Stomach (tissue), 4 donors: ENCODE measurements around the gene BANP.

Source experiments
- POLR2AphosphoS5 ChIP-seq, 3 donors: sonication (generic); formaldehyde crosslinking; IDR thresholded peaks; one replicate each; pipeline ENCODE4 v1.6.1; 2016; ENCODE audit warnings: antibody characterized with exemption in 3 of 3
- TF ChIP-seq, protein P1 (sequence below), 7 experiments: fragments of 450-650 bp in 4 of 7; fragments of 200-600 bp in 3 of 7; sonication (generic) in 3 of 7; IDR thresholded peaks; one replicate each; pipeline ENCODE4 v1.5.1; 2016 to 2019; ENCODE audit warnings: antibody characterized with exemption in 7 of 7, control low read depth in 2 of 7, mild to moderate bottlenecking in 1 of 7

DNA sequence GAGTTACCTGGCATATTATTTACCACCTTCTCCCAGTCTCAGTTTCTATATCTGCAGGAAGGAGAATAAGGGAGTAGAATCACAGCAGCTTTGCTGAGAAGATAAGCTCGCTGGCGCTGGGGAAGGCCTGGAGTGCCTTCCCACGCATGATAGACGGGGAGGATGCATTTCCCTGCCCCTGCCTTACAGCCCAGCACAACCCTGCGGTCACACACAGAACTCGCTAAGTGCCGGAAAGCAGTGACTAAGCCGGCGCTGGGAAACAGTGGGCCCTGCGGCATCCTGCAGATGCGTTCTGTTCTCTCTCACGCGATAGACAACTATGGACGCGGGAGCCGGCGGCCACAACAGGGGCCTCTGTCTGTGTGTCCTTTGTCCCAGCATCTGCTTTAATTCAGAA is 19.7 kb upstream of the BANP start:
- TF ChIP-seq, protein P1, sequence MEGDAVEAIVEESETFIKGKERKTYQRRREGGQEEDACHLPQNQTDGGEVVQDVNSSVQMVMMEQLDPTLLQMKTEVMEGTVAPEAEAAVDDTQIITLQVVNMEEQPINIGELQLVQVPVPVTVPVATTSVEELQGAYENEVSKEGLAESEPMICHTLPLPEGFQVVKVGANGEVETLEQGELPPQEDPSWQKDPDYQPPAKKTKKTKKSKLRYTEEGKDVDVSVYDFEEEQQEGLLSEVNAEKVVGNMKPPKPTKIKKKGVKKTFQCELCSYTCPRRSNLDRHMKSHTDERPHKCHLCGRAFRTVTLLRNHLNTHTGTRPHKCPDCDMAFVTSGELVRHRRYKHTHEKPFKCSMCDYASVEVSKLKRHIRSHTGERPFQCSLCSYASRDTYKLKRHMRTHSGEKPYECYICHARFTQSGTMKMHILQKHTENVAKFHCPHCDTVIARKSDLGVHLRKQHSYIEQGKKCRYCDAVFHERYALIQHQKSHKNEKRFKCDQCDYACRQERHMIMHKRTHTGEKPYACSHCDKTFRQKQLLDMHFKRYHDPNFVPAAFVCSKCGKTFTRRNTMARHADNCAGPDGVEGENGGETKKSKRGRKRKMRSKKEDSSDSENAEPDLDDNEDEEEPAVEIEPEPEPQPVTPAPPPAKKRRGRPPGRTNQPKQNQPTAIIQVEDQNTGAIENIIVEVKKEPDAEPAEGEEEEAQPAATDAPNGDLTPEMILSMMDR (IDR thresholded peaks at IDR 0.05), result no peak
- no peak for TF ChIP-seq POLR2AphosphoS5 (IDR thresholded peaks at IDR 0.05)
